Vagina (tissue), 2 donors: ENCODE measurements around the gene C1orf146. TPM values are rescaled to one million over a fixed set of nuclear protein-coding genes. Genes with fewer than 3 reads are reported as not detected.

Source experiments
- DNase-seq, 2 donors: peaks; one replicate each; pipeline ENCODE4 v3.0.0-alpha.2; 2017; ENCODE audit errors: extremely low spot score in 2 of 2
- H3K27ac ChIP-seq: fragments of 200-600 bp; sonication (generic); one replicate; pipeline ENCODE4 v1.5.1; 2019
- H3K27me3 ChIP-seq: fragments of 200-600 bp; sonication (generic); one replicate; pipeline ENCODE4 v1.5.1; 2019
- H3K36me3 ChIP-seq, 2 donors: fragments of 200-600 bp; sonication (generic); one replicate each; pipeline ENCODE4 v1.5.1; 2017 to 2019
- H3K4me1 ChIP-seq: fragments of 200-600 bp; sonication (generic); one replicate; pipeline ENCODE4 v1.5.1; 2019
- H3K4me3 ChIP-seq, 2 donors: fragments of 200-600 bp; sonication (generic); 1 replicate in 1 of 2; 2 replicates in 1 of 2; pipeline ENCODE4 v1.5.1; 2016 to 2019
- H3K9me3 ChIP-seq: fragments of 200-600 bp; sonication (generic); one replicate; pipeline ENCODE4 v1.5.1; 2019
- POLR2A ChIP-seq, 2 donors: fragments of 450-650 bp; IDR thresholded peaks; one replicate each; pipeline ENCODE4 v1.6.1; 2017; ENCODE audit warnings: antibody characterized with exemption in 2 of 2, mild to moderate bottlenecking in 2 of 2, moderate library complexity in 2 of 2
- POLR2AphosphoS5 ChIP-seq, 2 donors: sonication (generic); formaldehyde crosslinking; IDR thresholded peaks; one replicate each; pipeline ENCODE4 v1.9.0; 2017; ENCODE audit warnings: antibody characterized with exemption in 2 of 2, mild to moderate bottlenecking in 2 of 2, low read depth in 1 of 2; ENCODE audit not compliant: insufficient read depth in 1 of 2
- intact Hi-C: fragments of 100-400 bp; cut with DNase I; formaldehyde crosslinking; loops from one replicate; pipeline ENCODE4 v1.15.1; 2023
- total RNA-seq: library from RNA; depleted of rRNA; stranded (reverse); fragments of >200 nt; gene quantifications from one replicate; pipeline ENCODE4 v1.2.3, GENCODE V29; 2016
- TF ChIP-seq, protein P1 (sequence below), 3 experiments: fragments of 450-650 bp in 2 of 3; fragments of 200-600 bp in 1 of 3; sonication (generic) in 1 of 3; IDR thresholded peaks; one replicate each; pipeline ENCODE4 v1.5.1; 2017 to 2019; ENCODE audit warnings: antibody characterized with exemption in 3 of 3, mild to moderate bottlenecking in 2 of 3, moderate library complexity in 2 of 3

The C1orf146 gene
- total RNA-seq, 1 donor from 2014 or later = not detected

DNA sequence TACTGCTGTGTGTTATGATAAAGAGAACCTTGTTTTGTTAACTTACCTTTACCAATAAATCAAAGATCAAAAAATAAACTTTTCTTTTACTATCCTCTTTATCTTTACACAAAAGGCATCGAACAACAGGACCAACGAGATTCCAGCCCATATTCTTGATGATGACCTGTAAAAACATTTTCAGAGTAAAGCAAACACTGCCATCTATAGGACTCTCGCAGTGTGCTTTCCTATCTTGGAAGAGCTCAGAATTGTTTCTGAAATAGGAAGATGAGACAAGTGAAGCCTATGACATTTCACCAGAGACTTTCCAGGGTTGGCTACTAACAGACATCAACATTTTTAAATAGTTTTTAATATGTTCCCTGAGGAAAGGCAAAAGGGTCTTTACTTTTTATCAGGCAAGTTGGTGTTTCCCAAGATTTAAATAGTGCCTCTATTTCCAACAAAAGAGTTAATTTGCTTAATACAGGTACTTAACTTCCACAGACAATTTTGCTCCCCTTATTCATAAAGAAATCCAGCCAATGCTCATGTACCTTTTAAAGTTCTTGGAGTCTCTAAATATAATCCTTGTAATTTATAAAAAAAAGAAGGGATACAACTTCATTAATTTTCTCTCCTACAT, 73.8 kb downstream of the C1orf146 start:
- H3K27ac ChIP-seq = no peak overlapping the region
- H3K27me3 ChIP-seq = no peaks in the 10 kb centered on the region
- intact Hi-C loops = no loop called here
- no peaks in the 10 kb centered on the region for H3K36me3 ChIP-seq
- H3K4me3 ChIP-seq = no peak overlapping the region
- no peak for DNase-seq
- TF ChIP-seq, protein P1, sequence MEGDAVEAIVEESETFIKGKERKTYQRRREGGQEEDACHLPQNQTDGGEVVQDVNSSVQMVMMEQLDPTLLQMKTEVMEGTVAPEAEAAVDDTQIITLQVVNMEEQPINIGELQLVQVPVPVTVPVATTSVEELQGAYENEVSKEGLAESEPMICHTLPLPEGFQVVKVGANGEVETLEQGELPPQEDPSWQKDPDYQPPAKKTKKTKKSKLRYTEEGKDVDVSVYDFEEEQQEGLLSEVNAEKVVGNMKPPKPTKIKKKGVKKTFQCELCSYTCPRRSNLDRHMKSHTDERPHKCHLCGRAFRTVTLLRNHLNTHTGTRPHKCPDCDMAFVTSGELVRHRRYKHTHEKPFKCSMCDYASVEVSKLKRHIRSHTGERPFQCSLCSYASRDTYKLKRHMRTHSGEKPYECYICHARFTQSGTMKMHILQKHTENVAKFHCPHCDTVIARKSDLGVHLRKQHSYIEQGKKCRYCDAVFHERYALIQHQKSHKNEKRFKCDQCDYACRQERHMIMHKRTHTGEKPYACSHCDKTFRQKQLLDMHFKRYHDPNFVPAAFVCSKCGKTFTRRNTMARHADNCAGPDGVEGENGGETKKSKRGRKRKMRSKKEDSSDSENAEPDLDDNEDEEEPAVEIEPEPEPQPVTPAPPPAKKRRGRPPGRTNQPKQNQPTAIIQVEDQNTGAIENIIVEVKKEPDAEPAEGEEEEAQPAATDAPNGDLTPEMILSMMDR (IDR thresholded peaks at IDR 0.05) = peak in 2 of 3 experiments; percentile 36 to 50
- TF ChIP-seq POLR2AphosphoS5 (IDR thresholded peaks at IDR 0.05; ENCODE audit: insufficient read depth in 1 of 2, low read depth in 1 of 2) (no peak), POLR2A (IDR thresholded peaks at IDR 0.05) (no peak)
- H3K9me3 ChIP-seq = no peaks in the 10 kb centered on the region
- H3K4me1 ChIP-seq = no peaks in the 10 kb centered on the region

Other genes with a start within 250 kb of the C1orf146 start
- gene EPHX4, start 187.9 kb upstream of the C1orf146 start, total RNA-seq = not detected
- gene SETSIP, start 142.5 kb upstream of the C1orf146 start, total RNA-seq = not detected
- 6.1 TPM for gene BTBD8, start 137.6 kb upstream of the C1orf146 start, total RNA-seq
- 9.3 TPM for gene GLMN, start 81.1 kb downstream of the C1orf146 start, total RNA-seq
- gene RPAP2, start 81.1 kb downstream of the C1orf146 start, total RNA-seq = 11.8 TPM